ENCODE measurements around the gene NID1.

The NID1 gene

GRCh38 chr1:236065509-236066005, 667 bp upstream of the NID1 start:
- DNase-seq = no peak

- peak; percentile 83 for DNase-seq
These were observed 794 bp downstream of the NID1 start for GRCh38 chr1:236063919-236064673.

DNA sequence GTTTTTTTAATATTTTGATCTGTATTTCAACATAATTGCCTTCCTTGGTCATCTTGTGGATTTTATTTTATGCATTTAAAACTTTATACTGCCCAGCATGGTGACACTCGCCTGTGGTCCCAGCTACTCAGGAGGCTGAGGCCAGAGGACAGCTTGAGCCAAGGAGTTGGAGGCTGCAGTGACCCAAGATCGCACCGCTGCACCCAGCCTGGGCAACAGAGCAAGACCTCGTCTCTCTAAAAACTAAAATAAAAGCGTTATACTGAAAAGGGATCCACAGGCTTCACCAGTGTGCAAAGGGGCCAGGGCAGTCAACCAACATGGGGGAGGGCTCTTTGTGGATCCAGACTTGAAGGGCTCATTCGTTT, 1.4 kb downstream of the NID1 start:
- no peak for DNase-seq

DNA sequence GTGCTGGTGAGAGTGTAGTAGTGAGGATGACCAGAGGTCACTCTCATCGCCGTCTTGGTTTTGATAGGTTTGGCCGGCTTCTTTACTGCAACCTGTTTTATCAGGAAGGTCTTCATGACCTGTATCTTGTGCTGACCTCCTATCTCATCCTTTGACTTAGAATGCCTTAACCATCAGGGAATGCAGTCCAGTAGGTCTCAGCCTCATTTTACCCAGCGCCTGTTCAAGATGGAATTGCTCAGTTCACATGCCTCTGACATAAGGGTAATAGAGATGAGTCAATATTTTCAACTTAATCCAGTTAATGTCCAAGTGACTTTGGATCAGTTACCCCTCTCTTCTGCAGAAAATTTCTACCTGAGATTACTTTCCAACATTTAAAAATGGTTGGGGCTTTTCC, 4.6 kb downstream of the NID1 start:
- no peak for DNase-seq

GRCh38 chr1:236059011-236059410, 5.9 kb downstream of the NID1 start:
- no peak for DNase-seq

- DNase-seq = peak; percentile 61
These were observed 6.6 kb downstream of the NID1 start for GRCh38 chr1:236058141-236058934.

DNA sequence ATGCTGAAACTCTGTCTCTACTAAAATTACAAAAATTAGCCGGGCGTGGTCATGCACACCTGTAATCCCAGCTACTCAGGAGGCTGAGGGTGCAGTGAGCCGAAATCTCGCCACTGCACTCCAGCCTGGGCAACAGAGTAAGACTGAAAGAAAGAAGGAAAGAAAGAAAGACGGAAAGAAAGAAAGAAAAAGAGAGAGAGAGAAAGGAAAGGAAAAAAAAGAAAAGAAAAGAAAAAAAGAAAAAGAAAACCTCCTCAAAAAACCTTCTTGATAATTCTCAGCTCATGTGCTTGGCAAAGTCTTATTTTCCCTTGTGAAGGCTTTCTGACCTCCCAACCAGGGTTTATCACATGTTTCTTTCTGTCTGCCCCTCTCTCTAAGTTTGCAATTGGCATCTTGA, 7.3 kb downstream of the NID1 start:
- no peak for DNase-seq

DNA sequence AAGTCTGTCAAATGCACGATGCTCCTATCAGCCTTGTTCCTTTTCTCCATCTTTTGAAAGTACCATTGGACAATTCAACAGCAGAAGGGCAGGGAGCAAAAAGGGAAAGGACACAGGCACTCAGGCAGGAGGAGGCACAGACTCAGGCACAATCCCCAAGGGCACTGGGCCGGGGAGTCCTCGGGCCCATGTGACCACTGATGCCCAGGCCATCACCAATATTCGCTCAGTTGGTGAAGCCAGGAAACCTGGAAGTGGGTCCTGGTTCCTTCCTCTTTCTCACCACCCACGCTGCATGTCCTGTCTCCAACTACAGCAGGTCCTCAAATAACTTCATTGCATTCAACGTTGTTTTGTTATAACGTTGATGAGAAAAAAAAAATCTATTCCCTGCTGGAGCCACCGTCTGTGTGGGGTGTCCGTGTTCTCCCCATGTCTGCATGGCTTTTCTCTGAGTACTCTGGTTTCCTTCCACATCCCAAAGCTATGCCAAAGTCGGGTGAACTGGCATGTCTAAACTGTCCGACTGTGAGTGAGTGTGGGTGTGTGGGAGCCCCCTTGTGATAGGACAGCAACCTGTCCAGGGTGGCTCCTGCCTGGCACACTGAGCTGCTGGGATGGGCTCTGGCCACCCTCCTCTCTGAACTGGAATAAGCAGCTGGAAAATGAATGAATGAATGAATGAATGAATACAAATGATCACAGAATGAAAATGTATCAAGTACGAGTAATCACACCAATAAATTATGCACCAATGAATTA, 12.5 kb downstream of the NID1 start:
- no peak for DNase-seq

DNA sequence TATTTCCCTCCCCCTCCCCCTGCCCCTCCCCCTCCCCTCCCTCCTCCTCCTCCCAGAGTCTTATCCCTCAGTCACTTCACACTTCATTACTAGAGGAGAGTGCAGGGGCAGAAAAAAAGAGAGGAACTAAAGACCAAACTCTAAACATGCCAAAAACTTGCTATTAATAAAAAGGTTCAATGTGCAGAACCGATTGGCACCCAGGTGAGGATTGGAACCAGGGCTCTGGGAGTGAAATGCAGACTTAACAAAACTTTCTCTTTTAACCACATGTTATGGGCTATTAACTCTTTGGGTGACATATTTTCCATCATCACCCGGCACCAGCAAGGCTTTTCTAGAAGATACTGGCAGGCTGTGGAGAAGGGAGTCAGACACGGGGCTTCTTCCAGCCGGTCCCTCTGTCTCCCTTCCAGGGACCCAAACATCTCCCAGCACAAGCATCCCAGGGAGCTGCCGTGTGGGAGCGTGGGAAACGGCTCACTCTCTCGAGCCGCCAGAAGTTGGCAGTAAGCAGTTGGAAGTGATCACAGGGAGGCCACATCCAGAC, 13.6 kb downstream of the NID1 start:
- DNase-seq = peak; percentile 48

DNA sequence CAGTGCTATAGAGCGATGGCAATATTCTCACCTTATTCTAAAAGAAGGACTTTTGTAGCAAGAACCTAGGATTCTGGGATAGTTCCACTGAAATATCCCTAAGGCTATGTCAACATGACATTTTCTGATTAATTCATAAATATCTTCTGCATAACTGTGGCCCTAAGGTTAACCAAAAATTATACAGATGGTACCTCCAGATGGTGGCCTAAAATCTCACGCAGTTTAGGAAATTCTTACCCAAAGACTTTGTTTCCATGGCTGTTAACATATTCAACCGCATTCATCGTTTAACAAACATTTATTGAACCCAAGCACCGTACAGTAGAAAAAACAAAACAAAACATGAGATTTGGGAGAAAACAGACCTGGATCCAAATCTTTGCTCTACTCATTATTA, 19.1 kb downstream of the NID1 start:
- DNase-seq = no peak

GRCh38 chr1:236044341-236044740, 20.5 kb downstream of the NID1 start:
- DNase-seq = no peak

GRCh38 chr1:236041631-236042618, 23.0 kb downstream of the NID1 start:
- no peak for DNase-seq

GRCh38 chr1:236039740-236040685, 24.9 kb downstream of the NID1 start:
- no peak for DNase-seq

- DNase-seq = no peak
These were observed 26.9 kb downstream of the NID1 start for GRCh38 chr1:236038034-236038433.

DNA sequence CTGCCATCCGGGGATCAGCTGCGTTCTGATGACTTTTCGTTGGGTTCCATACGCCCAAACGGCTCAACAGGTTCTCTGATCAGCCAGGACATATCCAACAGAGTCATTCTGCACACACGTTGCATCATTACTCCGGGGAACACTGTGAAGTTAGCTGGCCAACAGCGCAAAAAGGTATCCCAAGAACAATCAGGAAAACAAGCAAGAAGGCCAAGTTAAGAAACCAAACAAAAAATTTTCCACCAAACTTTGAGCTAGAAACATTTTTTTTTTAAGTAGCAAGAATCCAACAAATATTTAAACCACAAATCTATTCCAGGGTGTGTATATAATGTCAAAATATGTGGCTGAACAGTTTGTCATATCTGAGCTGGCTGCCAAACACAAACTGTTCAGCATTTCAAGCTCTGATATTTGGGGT, 29.2 kb downstream of the NID1 start:
- DNase-seq = no peak

GRCh38 chr1:236033336-236033735, 31.6 kb downstream of the NID1 start:
- no peak for DNase-seq

DNA sequence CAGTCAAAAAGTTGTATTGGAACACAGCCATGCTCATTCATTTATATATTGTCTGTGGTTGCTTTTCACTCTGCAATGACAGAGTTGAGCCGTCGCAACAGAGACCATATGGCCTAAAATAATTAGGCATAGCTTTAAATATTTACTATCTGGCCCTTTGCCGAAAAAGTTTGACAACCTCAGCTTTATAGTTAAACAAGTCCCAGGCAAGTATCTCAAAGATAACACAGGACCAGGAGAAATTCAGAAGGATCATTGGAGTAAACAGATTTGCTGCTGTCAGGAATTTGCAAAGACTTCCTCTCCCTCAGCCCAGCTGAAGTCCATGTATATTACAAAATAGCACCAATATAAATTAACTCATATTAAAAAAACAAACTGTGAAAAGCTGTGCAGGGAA, 34.4 kb downstream of the NID1 start:
- DNase-seq = no peak

- no peak for DNase-seq
These were observed 35.4 kb downstream of the NID1 start for GRCh38 chr1:236029428-236029940.

DNA sequence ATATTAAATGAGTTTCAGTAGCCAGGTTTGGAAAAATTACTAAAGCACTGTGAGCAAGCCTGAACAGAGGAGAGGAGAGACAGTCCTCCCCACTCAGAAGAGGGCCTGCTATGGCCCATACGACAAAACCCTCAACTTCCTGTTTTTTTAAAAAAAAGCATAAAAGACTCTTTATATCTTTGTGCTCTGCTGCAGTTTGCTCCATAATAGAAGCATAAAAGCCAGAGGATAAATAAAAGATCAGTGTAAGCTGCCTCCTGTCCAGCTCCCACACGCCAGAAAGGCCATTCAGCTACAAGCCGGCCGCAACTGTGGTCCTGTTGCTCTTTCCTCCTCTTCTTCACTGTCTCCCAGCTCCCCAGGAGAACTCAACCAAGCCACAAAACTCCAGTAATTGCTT, 37.8 kb downstream of the NID1 start:
- no peak for DNase-seq

- no peak for DNase-seq
These were observed 39.1 kb downstream of the NID1 start for GRCh38 chr1:236025836-236026235.
